HG02938 (cell line): Measurements from ENCODE around the gene TPSG1.
"Not testable (repeated sequence)": the region's sequence is repeated elsewhere in the genome, so short reads cannot be mapped to it uniquely, and the experiment has no call there.

ENCODE experiments used
- ATAC-seq: cut with Tn5 transposase; IDR thresholded peaks from one replicate; pipeline ENCODE4 v1.9.1; 2021; ENCODE audit warnings: mild to moderate bottlenecking, moderate library complexity; ENCODE audit not compliant: unreplicated experiment

The TPSG1 gene

GRCh38 chr16:1225051-1225451, at the start of gene TPSG1:
TPSG1 (minus strand) TSS chr16:1225268; CDS start chr16:1225252, 16 bp downstream.
- no peak for ATAC-seq

DNA sequence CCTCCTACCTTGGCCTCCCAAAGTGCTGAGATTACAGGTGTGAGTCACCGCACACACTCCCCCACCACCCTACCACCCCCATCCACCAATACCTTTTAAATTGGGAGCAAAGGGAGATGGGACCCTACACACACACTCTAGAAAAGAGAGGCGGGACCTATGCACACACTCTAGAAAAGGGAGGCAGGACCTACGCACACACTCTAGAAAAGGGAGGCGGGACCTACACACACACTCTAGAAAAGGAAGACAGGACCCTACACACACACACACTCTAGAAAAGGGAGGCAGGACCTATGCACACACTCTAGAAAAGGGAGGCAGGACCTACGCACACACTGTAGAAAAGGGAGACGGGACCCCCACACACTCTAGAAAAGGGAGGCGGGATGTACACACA, 49.7 kb upstream of the TPSG1 start:
- ATAC-seq, result no peak

- no peak for ATAC-seq
These were observed 48.7 kb upstream of the TPSG1 start for GRCh38 chr16:1273816-1274215.

- ATAC-seq, result no peak
These were observed 47.6 kb upstream of the TPSG1 start for GRCh38 chr16:1272453-1273198.

DNA sequence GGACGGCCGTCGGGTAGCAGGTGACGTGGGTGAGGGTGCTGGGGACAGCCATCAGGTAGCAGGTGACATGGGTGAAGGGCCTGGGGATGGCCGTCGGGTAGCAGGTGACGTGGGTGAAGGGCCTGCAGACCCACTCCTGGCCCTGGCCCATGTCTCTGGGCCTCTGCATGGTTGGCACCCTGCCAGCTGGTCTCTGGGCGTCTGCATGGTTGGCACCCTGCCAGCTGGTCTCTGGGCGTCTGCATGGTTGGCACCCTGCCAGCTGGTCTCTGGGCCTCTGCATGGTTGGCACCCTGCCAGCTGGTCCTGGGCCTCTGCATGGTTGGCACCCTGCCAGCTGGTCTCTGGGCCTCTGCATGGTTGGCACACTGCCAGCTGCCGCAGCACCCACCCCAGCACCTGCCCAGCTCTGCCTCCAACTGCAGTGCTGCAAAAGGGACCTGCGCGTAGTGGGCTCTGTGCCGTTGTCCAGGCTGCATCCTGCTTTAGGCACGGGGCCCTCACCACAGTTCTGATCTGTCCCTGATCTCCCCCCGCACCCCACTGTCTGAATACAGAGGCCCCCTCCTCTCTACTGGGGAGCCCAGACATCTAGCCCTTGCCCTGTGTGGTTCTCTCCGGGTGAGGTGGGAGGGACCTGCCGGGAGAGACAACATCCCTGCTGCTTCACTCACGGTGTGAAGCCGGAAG, 46.8 kb upstream of the TPSG1 start:
- not testable (repeated sequence) for ATAC-seq

DNA sequence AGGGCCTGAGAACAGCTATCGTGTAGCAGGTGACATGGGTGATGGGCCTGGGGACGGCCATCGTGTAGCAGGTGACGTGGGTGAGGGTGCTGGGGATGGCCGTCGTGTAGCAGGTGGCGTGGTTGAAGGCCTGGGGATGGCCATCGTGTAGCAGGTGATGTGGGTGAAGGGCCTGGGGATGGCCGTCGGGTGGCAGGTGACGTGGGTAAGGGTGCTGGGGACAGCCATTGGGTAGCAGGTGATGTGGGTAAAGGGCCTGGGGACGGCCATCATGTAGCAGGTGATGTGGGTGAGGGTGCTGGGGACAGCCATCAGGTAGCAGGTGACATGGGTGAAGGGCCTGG, 46.3 kb upstream of the TPSG1 start:
- no peak for ATAC-seq

GRCh38 chr16:1269418-1269817, 44.4 kb upstream of the TPSG1 start:
- not testable (repeated sequence) for ATAC-seq

DNA sequence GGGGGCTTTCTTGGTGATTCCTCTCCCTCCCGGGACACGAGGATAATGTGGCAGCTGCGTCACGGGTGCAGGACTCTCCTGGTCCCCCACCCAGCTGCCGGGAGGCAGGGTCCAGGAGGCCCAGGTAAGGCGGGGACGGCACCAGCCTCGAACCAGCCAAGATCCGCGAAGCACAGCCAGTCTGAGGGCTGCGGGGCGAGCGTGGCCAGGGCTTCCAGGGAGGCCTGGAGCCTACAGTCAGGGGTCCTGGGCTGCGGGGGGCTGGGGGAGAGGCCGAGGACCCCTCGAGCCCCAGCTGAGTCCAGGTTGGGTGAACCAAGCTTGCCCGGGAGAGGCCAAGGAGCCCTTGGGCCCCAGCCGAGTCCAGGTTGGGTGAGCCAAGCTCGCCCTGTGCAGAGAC, 40.8 kb upstream of the TPSG1 start:
- ATAC-seq, result no peak

GRCh38 chr16:1265090-1265630, 40.1 kb upstream of the TPSG1 start:
- no peak for ATAC-seq

GRCh38 chr16:1264345-1265089, 39.4 kb upstream of the TPSG1 start:
- ATAC-seq, result no peak

- ATAC-seq, result no peak
These were observed 38.7 kb upstream of the TPSG1 start for GRCh38 chr16:1263591-1264344.

- ATAC-seq, result no peak
These were observed 37.8 kb upstream of the TPSG1 start for GRCh38 chr16:1262846-1263221.

DNA sequence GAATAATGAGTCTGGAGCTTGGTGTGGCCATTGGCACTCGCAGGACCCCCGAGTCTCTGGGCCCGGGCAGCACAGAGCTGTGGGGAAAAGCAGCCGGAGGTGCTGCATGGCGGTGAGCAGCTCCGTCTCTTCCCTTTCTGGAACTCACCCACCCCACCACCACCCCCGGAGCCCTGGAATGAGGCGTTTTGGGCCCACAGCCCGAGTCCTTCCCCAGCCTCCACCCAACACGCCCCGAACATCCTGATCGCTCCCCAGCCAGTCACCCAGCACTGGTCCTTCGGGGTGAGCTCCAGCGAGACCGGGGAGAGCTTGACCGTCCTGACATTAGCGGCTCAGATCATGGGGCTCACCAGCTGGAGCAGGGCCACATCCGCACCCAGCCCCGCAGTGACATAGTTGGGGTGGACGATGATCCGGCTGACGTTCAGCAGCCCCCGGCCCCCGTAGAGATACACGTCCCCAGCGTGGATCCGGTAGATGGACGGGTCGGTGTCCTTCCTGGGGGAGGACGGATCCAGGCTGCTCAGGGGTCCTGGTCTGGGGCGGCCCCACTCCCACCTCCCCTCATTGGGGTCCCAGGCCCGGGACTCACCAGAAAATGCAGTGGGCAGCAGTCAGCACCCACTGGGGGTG, 37.3 kb upstream of the TPSG1 start:
- no peak for ATAC-seq

- no peak for ATAC-seq
These were observed 36.2 kb upstream of the TPSG1 start for GRCh38 chr16:1261131-1261892.

DNA sequence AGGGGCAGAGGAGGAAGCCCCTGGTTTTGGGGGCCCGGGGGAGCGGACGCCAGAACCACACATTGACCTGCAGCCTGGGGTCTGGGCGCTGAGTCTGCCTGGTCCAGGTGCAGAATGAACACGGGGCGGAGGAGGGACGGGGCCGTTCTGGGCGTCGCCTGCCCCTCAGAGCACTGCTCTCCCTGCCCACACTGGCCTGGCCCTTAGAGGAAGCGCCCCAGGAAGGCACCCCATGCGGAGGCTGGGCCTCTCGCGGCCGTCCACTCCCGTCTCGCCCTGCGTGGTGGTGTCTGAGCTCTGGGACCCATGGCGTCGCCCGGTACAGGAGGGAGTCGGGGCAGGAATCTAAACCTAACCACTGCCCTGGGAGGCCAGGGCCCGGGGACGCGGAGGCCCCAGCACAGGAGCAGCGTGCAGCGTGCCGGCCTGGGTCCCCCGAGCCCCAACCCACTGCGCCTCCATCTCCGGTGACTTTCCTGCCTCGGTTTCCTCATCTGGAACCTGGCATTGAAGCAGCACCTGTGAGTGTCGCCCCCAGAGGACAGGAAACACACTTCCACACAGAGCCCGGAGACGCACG, 35.1 kb upstream of the TPSG1 start:
- no peak for ATAC-seq

GRCh38 chr16:1259760-1260068, 34.6 kb upstream of the TPSG1 start:
- no peak for ATAC-seq

DNA sequence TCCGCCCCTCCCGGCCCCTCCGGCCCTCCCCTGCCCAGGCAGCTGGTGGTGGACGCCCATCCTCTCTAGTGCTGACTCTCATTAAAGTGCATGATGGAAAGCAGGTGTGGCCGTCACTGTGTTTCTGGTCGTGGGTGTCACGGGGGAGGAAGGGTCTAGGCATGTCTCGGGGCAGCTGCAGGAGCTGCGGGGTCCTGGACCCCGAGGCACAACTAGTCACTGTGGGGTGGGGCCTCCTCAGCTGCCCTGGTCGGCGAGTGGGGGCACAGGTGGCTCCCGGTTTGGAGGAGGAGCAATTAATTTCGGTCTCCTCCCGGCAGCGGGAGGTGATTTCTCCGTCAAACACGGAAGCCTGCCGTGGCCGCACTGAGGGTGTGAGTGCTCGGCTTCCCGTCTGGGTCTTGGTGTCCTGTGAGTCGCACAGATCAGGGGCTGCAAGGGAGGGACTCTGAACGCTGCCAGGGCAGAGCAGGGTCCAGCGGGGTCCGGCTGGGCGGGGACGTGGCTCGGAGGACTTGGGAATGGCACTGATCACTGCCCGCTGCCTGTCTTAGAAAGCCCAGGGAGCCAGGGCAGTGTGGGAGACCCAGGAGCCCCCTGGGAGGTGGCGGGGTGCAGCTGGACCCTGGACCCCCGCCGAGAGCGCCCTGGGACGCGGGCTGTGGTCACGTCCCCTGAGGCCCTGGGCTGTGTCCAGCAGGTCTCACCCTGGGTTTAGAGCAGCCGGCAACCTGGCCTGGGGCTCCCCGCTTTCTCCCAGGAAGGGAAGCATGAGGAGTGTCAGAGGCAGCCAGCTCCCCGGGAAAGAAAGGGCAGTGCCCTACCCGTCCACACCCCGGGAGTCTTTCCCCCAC, 34.1 kb upstream of the TPSG1 start:
- ATAC-seq, result no peak

GRCh38 chr16:1258225-1258600, 33.1 kb upstream of the TPSG1 start:
- no peak for ATAC-seq
